ENCODE data around the gene ADCY4. TPM values are rescaled to one million over a fixed set of nuclear protein-coding genes. Genes with fewer than 3 reads are reported as not detected.

The ADCY4 gene
- total RNA-seq, 2 experiments from 2014 or later: 2.0 to 3.4 TPM

DNA sequence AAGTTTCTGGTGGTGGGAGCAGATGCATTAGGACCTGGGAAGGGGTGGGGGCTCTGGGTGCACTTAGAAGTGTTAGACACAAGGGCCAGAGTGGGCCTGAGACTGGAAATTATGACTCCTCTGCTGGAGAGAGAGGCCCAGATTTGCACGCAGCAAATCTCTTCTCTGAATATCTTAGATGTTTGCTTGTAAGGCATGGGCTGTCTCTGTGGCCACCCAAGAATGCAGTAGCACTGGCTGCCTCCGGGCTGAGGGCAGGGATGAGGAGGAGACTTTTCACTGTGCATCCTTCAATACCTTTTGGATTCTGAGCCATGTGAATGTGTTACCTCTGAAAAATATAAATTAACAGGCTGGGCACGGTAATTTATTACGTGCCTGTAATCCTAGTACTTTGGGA lies 49.5 kb downstream of the ADCY4 start:
- TF ChIP-seq EZH2phosphoT487 (IDR thresholded peaks at IDR 0.05; ENCODE audit: borderline replicate concordance, low read depth, low read length) (no peak), CTCF (conservative IDR thresholded peaks at IDR 0.05; ENCODE audit: low read length) (no peak)
- Histone ChIP-seq H3K9me2 (ENCODE audit: insufficient read depth, low read length) (no peaks in the 10 kb centered on the region), H2AFZ (ENCODE audit: low read length) (no peak overlapping the region), H3K36me3 (ENCODE audit: insufficient read depth, low read length) (peaks cover 10% of the 10 kb centered on the region), H3K4me3 (ENCODE audit: low read depth, low read length, poor library complexity, severe bottlenecking) (no peak overlapping the region), H3K4me1 (ENCODE audit: insufficient read depth, low read length, poor library complexity, severe bottlenecking) (no peaks in the 10 kb centered on the region), H3K4me2 (ENCODE audit: low read length) (no peak overlapping the region), H4K20me1 (ENCODE audit: insufficient read depth, low read length) (no peaks in the 10 kb centered on the region), H3K9me3 (ENCODE audit: low read length) (no peaks in the 10 kb centered on the region), H3K79me2 (ENCODE audit: insufficient read depth, low read depth, low read length) (no peaks in the 10 kb centered on the region), H3K27ac (ENCODE audit: low read depth, low read length, poor library complexity, severe bottlenecking) (no peak overlapping the region)
- POLR2A ChIA-PET: interaction anchor here (1.2 kb wide), 1 partner anchor 57 kb away, joined by 3 read pairs; no protein-coding TSS in a partner anchor
- BruUV-seq (replicated peaks): no TSS peak
- DNase-seq (ENCODE audit: low spot score): no peak
- intact Hi-C loops (cut with micrococcal nuclease; ENCODE audit: unreplicated experiment): no loop called here
- CTCF ChIA-PET (ENCODE audit: unreplicated experiment): no interaction called here

- DNase-seq (ENCODE audit: low spot score): no peak
- intact Hi-C loops (cut with micrococcal nuclease; ENCODE audit: unreplicated experiment): no loop called here
- Histone ChIP-seq H3K9me2 (ENCODE audit: insufficient read depth, low read length) (no peaks in the 10 kb centered on the region), H3K27ac (ENCODE audit: low read depth, low read length, poor library complexity, severe bottlenecking) (no peak overlapping the region), H3K4me2 (ENCODE audit: low read length) (no peak overlapping the region), H3K79me2 (ENCODE audit: insufficient read depth, low read depth, low read length) (no peaks in the 10 kb centered on the region), H2AFZ (ENCODE audit: low read length) (no peak overlapping the region), H3K9me3 (ENCODE audit: low read length) (no peaks in the 10 kb centered on the region), H3K36me3 (ENCODE audit: insufficient read depth, low read length) (peaks cover 4% of the 10 kb centered on the region; the same call in 1 of the 2 replicates), H3K4me1 (ENCODE audit: insufficient read depth, low read length, poor library complexity, severe bottlenecking) (peaks cover under 1% of the 10 kb centered on the region), H4K20me1 (ENCODE audit: insufficient read depth, low read length) (no peaks in the 10 kb centered on the region), H3K4me3 (ENCODE audit: low read depth, low read length, poor library complexity, severe bottlenecking) (no peak overlapping the region)
- BruUV-seq (replicated peaks): no TSS peak
- ChIA-PET CTCF (ENCODE audit: unreplicated experiment) (no interaction called here), POLR2A (no interaction called here)
- TF ChIP-seq CTCF (conservative IDR thresholded peaks at IDR 0.05; ENCODE audit: low read length): no peak
- no peak for TF ChIP-seq EZH2phosphoT487 (IDR thresholded peaks at IDR 0.05; ENCODE audit: borderline replicate concordance, low read depth, low read length)
Observed at GRCh38 chr14:24284501-24285035, 50.3 kb downstream of the ADCY4 start.

- H3K4me3 ChIP-seq (ENCODE audit: low read depth, low read length, poor library complexity, severe bottlenecking): no peak overlapping the region
- no peak overlapping the region for H3K27ac ChIP-seq (ENCODE audit: low read depth, low read length, poor library complexity, severe bottlenecking)
- H4K20me1 ChIP-seq (ENCODE audit: insufficient read depth, low read length): no peaks in the 10 kb centered on the region
- peaks cover 7% of the 10 kb centered on the region for H3K4me1 ChIP-seq (ENCODE audit: insufficient read depth, low read length, poor library complexity, severe bottlenecking)
- no TSS peak for BruUV-seq (replicated peaks)
- no peak overlapping the region for H2AFZ ChIP-seq (ENCODE audit: low read length)
- TF ChIP-seq CTCF (conservative IDR thresholded peaks at IDR 0.05; ENCODE audit: low read length): no peak
- TF ChIP-seq EZH2phosphoT487 (IDR thresholded peaks at IDR 0.05; ENCODE audit: borderline replicate concordance, low read depth, low read length): no peak
- CTCF ChIA-PET (ENCODE audit: unreplicated experiment): no interaction called here
- H3K9me3 ChIP-seq (ENCODE audit: low read length): no peaks in the 10 kb centered on the region
- POLR2A ChIA-PET: interaction anchor here (1.0 kb wide), 1 partner anchor 40 kb away, joined by 5 read pairs; no protein-coding TSS in a partner anchor
- no peaks in the 10 kb centered on the region for H3K36me3 ChIP-seq (ENCODE audit: insufficient read depth, low read length)
- intact Hi-C loops (cut with micrococcal nuclease; ENCODE audit: unreplicated experiment): no loop called here
- no peak overlapping the region for H3K4me2 ChIP-seq (ENCODE audit: low read length)
- no peak for DNase-seq (ENCODE audit: low spot score)
- no peaks in the 10 kb centered on the region for H3K9me2 ChIP-seq (ENCODE audit: insufficient read depth, low read length)
- H3K79me2 ChIP-seq (ENCODE audit: insufficient read depth, low read depth, low read length): no peaks in the 10 kb centered on the region
Observed at GRCh38 chr14:24283796-24284460, 50.9 kb downstream of the ADCY4 start.
